Measurements from ENCODE around the gene GJD3. TPM values are rescaled to one million over a fixed set of nuclear protein-coding genes. Genes with fewer than 3 reads are reported as not detected.

Gene GJD3
- total and polyA plus RNA-seq, 9 of the 15 experiments (the other 6 are each of a cell fraction or from before 2014, with no cell fraction given), result 0.17 to 0.38 TPM; not detected in 7

- peak; percentile 73 for ATAC-seq
- POLR2A ChIA-PET, result interaction anchor here (0.5 to 1.4 kb wide), 9 partner anchors 13 to 275 kb away, joined by 3 to 5 read pairs (median 3); no protein-coding TSS in a partner anchor
- no peaks in the 10 kb centered on the region for H3K9me3 ChIP-seq (replicated peaks; ENCODE audit: control insufficient read depth, insufficient read depth, low read depth, low read length)
- 0 out of 2 replicates have a peak, but pooled peaks have one; percentile 22 for TF ChIP-seq GABPA (tag; conservative IDR thresholded peaks at IDR 0.05; ENCODE audit: low read depth)
- TF ChIP-seq ELF1 (tag; IDR thresholded peaks at IDR 0.05), result peak; percentile 31; the same call in 1 of the 2 replicates
- no peak for TF ChIP-seq GTF2E2 (tag; IDR thresholded peaks at IDR 0.05)
- TF ChIP-seq KLF10 (CRISPR knock-in tag; IDR thresholded peaks at IDR 0.05), result no peak
- no peak for TF ChIP-seq NCOA4 (IDR thresholded peaks at IDR 0.05; ENCODE audit: partially characterized antibody)
- no peak for TF ChIP-seq ZBTB9 (CRISPR knock-in tag; IDR thresholded peaks at IDR 0.05)
- TF ChIP-seq PCBP2 (IDR thresholded peaks at IDR 0.05; ENCODE audit: low read depth, low read length, poor library complexity, severe bottlenecking), result no peak
- TF ChIP-seq MNT (conservative IDR thresholded peaks at IDR 0.05), result peak; percentile 83 to 92
- peak; percentile 37; the same call in 1 of the 2 replicates for TF ChIP-seq DPF2 (IDR thresholded peaks at IDR 0.05)
- TF ChIP-seq SMARCB1 (IDR thresholded peaks at IDR 0.05; ENCODE audit: insufficient read length, low read depth), result no peak
- TF ChIP-seq RFX7 (CRISPR knock-in tag; IDR thresholded peaks at IDR 0.05), result no peak
- TF ChIP-seq, protein P1, sequence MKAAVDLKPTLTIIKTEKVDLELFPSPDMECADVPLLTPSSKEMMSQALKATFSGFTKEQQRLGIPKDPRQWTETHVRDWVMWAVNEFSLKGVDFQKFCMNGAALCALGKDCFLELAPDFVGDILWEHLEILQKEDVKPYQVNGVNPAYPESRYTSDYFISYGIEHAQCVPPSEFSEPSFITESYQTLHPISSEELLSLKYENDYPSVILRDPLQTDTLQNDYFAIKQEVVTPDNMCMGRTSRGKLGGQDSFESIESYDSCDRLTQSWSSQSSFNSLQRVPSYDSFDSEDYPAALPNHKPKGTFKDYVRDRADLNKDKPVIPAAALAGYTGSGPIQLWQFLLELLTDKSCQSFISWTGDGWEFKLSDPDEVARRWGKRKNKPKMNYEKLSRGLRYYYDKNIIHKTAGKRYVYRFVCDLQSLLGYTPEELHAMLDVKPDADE (conservative IDR thresholded peaks at IDR 0.05; ENCODE audit: control insufficient read depth, low read depth, low read length), result peak; percentile 66; the same call in 1 of the 2 replicates
- TF ChIP-seq TARDBP (IDR thresholded peaks at IDR 0.05), result no peak
- no peak for TF ChIP-seq EZH2 (IDR thresholded peaks at IDR 0.05; ENCODE audit: borderline replicate concordance, low read depth, low read length)
- no peak for TF ChIP-seq NFE2L1 (tag; IDR thresholded peaks at IDR 0.05; ENCODE audit: borderline replicate concordance, low read depth)
- TF ChIP-seq NR2C2 (CRISPR knock-in tag; IDR thresholded peaks at IDR 0.05), result no peak; the same call in 1 of the 2 replicates
- TF ChIP-seq NR2C2 (tag; IDR thresholded peaks at IDR 0.05), result peak; percentile 51; the same call in 1 of the 2 replicates
- TF ChIP-seq PPARD (CRISPR knock-in tag; IDR thresholded peaks at IDR 0.05), result no peak
These were observed 19.2 kb downstream of the GJD3 start for GRCh38 chr17:40345161-40345993.

More at GRCh38 chr17:40345161-40345993, 19.2 kb downstream of the GJD3 start:
- Histone ChIP-seq H3K79me2 (ENCODE audit: control insufficient read depth, insufficient read depth, low read length) (peaks cover 68% of the 10 kb centered on the region), H3K36me3 (ENCODE audit: control insufficient read depth, insufficient read depth, low read length) (peaks cover 39% of the 10 kb centered on the region; the same call in 2 of the 3 replicates), H3K9me1 (ENCODE audit: control insufficient read depth, insufficient read depth, low read length) (no peaks in the 10 kb centered on the region), H4K20me1 (replicated peaks; ENCODE audit: control insufficient read depth, insufficient read depth, low read length) (0 out of 2 replicates have a peak, but pooled peaks cover 3% of the 10 kb centered on the region), H3K4me1 (replicated peaks in 1 of 2; ENCODE audit: control insufficient read depth in 2 of 2, insufficient read depth in 2 of 2, low read length in 2 of 2) (peaks cover 50 to 71% of the 10 kb centered on the region in 2 experiments), H3K4me2 (ENCODE audit: insufficient read depth, low read length) (peak overlapping the region; percentile 62), H3K4me3 (peak overlapping the region; percentile 35), H3K9ac (ENCODE audit: insufficient read depth in 1 of 2, low read depth in 2 of 2, low read length in 2 of 2) (peak overlapping the region; percentile 42 to 85), H3K27ac (ENCODE audit: extremely low read depth, low read depth, low read length) (peak overlapping the region; percentile 53), H2AFZ (ENCODE audit: low read depth, low read length) (peak overlapping the region; percentile 46), H3K27me3 (ENCODE audit: control insufficient read depth in 2 of 2, insufficient read depth in 2 of 2, low read length in 2 of 2) (no peaks in the 10 kb centered on the region)
- DNase-seq (ENCODE audit: extremely low read depth in 1 of 4, low spot score in 3 of 4), result peak; percentile 78 to 84 (median 81)
- FAIRE-seq, result peak; percentile 73
- BruUV-seq (replicated peaks), result no TSS peak
- WGBS (ENCODE audit: insufficient coverage, low coverage, missing lambda C conversion rate), result 5% methylated on average over 30 of the region's 45 CpGs
- in situ Hi-C loops (cut with MboI) (no loop called here), intact Hi-C loops (cut with micrococcal nuclease) (no loop called here)
- CTCF ChIA-PET (ENCODE audit: low intra/inter-chr PET ratio), result interaction anchor here (0.7 to 1.1 kb wide), 2 partner anchors 9 to 42 kb away, joined by 3 read pairs; no protein-coding TSS in a partner anchor

All from K562 (cell line).